Kidney glomerular epithelial cell (primary cell): ENCODE results near the gene LGR5.
"Not testable (repeated sequence)": the region's sequence is repeated elsewhere in the genome, so short reads cannot be mapped to it uniquely, and the experiment has no call there.

ENCODE experiments used
- DNase-seq: peaks from one replicate; lab custom pipeline; 2025; lab: John Stamatoyannopoulos, UW

LGR5 gene

DNA sequence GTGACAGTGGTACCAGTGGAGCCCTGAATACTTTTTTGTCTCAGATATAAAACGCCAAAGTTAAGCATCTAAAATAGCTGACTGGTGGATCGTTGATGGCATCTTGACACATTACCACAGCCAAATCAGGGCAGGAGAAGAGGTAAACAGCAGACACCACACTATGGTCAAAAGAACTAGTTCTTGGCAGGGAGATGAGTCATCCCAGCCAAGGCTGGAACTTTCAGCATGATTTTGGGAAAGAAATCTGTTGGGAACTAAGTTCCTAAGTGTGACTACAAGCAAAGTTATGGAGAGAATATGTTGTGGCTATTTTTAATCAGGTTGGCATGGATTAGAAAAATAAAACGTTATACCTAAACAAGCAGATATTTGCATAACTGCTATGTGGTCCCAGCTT lies 36.9 kb downstream of the LGR5 start:
- DNase-seq: peak; percentile 31

- no peak for DNase-seq
Measured at GRCh38 chr12:71477609-71478008, 38.0 kb downstream of the LGR5 start.

GRCh38 chr12:71478270-71478669 lies 38.7 kb downstream of the LGR5 start:
- DNase-seq: no peak

DNA sequence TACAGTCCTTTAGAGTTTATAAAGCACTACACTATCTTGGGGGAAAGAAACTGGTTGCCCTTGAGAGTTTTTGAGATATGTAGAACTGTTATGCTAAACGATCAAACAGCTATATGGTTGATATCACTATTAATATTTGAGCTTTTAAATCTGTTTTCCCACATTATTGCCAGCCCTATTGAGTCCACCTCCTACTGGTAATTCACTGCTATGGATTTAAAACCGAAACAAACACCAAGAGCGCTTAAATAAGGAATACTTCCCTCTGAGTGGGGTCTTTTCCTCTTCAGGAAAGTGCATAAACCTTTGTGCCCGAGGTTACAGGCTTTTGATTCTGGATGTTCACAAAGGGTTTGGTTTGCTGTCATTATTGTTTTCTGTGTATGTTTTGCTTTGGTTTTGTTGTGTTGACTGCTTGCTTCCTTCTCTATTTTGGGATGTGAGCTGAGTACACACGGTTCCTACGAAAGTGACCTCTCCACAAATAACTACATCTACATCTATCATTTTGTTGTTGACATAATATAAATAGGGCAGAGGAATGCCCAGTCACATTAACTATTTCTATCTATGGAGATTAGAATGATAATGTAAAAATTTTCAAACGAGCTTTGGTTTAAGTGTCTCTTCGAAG lies 44.8 kb downstream of the LGR5 start:
- no peak for DNase-seq

GRCh38 chr12:71490844-71491243 lies 51.2 kb downstream of the LGR5 start:
- not testable (repeated sequence) for DNase-seq

DNA sequence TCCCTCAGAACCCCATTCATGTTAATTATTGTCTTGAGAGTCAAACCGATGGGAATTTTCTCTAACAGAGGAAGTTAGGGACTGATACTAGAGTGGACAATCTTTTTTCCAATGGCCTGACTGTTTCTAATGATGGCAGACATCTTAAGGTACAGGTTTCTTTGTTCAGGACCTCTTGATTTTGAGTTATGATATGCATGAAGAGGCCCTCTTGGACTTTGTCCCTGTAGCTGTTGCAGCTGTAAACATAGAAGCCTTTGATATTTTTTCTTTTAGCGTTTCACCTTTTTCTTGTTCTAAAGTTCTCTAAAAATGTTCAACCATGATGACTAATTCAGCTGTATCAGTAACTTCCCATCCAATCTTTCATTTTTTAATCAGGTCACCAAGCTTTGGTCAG lies 53.0 kb downstream of the LGR5 start:
- no peak for DNase-seq

- DNase-seq: no peak
Measured at GRCh38 chr12:71499834-71500233, 60.2 kb downstream of the LGR5 start.

GRCh38 chr12:71503579-71504391 lies 64.2 kb downstream of the LGR5 start:
- no peak for DNase-seq

DNA sequence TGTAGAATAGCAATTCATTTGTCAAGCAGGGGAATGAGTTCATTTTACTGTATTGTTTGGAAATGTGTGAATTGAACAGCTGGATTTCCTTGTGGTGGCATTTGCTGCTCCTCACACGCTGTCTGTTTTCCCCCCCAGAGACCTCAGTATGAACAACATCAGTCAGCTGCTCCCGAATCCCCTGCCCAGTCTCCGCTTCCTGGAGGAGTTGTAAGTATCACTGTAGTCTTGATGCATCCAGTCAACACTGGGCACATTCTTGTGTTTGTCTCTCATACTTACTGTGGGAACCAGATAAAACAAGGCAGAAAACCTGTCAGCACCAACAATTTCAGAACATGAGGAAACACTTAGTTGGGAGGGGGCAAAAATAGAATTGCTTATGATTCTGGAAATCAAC lies 64.9 kb downstream of the LGR5 start:
- no peak for DNase-seq

GRCh38 chr12:71509705-71510104 lies 70.1 kb downstream of the LGR5 start:
- no peak for DNase-seq

DNA sequence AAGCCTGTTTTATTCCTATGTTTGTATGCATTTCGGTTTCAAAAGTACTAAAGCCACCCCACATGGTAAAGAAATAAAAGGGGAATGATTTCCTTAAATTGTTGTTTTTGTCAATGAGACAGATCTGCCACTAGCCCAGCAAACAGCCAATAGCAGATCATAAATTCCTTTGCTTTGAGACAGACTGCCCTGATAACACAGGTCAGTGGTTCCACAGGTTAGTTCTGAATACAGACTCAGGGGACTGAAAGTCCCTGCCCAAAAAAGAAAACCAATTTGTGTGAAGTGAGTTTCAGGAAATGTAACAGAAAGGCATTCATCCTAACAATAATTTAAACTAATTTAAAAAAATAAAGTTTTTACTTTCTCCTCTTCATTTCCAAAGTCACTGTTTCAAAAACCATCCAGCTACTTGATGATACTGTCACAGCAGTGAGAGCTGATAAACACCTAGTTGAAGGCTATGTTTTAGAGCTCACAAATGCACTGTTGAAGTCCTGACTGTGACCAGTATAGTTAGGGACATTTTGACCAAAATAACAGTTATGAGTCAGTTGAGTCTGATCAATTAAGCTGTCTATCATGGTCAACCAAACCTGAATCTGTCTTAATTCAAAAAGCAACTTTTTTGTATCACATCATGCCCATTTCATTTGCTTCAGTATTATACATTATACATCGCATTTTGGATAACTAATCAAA lies 77.7 kb downstream of the LGR5 start:
- no peak for DNase-seq

DNA sequence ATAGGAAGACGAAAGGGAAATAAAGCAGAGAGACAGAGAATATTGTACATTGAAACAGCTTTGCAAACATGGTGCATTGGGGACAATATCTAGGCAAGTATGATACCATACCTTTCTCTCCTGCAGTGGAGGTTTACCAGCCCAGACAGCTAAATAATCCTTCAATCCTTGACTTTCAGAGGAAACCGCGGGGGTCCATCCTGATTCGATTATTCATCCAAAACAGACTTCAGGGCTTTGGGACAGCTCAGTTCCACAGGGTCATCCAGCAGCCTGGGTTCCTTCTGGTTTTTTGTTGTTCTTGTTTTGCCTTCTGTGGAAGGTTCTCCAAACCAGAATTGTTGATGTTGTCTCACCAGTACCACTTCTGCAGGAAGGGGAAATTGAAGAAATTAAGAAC lies 81.5 kb downstream of the LGR5 start:
- no peak for DNase-seq

DNA sequence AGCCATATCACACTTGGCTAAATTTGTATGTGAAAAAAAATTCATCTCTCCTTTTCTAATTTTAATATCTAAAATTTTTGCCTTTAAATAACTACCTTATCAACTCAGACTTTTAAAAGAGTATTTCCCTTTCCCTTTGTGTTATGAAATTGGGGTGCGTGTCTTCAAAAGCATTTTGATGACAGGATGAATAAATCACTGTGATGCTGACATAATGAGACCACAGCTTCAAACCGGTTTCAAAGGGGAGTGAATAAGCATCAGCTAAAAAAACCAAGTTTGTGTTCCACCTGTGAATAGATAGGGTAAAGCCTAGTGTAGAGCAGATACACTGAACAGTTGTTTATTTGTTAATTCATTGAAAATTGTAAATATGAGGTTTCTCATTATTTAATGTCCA lies 85.0 kb downstream of the LGR5 start:
- DNase-seq: no peak

DNA sequence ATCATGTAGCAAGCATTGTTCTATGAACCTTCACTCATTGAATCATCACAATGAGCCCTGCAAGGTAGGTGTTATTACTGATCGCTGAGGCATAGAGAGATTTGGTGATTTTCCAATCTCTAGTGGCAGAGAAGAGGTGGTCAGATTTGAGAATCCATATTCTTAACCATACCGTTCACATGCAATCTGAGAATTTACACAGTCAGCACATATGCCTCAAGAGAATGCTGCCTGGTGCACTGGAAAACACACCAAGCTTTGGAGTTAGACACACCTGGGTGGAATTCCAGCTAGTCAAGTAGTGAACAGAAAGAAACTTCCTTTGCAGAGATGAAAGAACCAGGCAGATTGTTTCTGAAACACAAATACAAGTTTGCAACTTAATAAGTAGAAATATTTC lies 94.1 kb downstream of the LGR5 start:
- no peak for DNase-seq

DNA sequence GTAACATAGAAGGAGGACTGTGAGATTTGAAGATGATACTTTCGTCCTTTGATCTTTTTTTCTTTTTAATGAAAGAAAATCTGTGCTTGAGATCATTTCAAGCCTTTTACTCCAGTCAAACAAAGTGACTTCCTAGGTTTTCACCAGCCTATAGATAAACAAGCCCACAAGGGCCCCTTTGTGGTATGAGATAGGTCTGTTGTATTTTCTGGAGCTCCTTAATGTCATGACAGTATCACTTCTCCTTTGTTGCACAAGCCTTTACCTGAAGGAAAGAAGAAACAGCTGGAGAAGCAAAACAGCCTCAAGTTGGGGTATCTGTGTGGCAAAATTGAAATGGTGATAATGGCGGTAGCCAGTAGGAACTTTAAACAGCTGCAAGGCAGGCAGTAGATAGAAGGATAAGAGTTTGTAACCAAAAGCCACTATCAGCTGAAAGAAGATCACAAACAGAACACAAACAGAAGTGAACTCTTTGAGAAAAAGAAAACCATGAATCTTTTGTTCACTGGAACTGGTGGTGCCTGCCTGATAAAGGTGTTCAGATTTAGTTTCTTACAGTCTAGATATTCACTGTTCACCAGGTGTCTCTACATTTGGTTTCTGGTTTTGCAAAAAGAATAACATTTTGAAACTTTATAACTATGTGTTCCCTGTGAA lies 96.8 kb downstream of the LGR5 start:
- no peak for DNase-seq

DNA sequence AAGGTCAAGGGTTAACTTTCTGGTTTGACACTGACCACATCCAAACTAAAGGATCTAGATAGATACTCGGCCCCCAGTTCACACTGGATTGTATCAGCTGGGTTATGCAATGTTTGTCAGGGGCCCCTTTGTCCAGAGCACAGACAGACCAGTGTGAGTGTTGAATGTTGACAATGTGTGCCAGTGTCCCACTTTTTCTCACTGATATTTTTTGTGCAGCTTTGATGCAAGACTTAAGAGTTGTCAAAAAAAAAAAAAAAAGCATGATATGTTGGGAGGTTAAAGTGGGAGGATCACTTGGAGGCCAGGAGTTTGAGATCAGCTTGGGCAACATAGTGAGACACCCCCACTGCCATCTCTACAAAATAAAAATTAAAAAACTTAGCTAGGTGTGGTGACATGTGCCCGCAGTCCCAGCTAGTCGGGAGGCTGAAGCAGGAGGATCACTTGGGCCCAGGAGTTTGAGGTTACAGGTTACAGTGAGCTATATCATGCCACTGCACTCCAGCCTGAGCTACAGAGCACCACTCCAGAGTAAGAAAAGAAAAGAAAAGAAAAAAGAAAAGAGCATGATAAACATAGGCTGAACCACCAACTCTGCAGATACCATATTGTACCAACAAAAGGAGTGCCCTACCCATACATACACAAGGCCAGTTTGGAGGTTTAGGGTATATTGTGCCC lies 97.5 kb downstream of the LGR5 start:
- DNase-seq: no peak

DNA sequence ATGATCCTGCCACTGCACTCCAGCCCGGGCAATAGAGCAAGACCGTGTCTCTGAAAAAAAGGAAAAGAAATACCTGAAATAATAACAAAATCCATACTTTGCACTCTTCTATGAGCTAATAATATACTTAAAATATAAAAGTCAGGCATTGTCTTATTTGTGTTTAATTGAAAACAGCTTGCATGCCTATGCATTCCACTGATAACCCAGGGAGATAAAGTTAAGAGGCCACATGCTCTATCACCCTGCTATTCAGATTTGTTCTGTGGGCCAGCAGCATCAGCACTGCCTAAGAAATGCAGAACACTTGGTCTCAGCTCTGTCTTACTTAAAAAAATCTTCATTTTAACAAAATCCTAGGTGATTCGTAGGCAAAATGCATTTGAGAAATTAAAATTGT lies 99.2 kb downstream of the LGR5 start:
- DNase-seq: no peak

GRCh38 chr12:71541583-71541982 lies 102.0 kb downstream of the LGR5 start:
- DNase-seq: no peak

DNA sequence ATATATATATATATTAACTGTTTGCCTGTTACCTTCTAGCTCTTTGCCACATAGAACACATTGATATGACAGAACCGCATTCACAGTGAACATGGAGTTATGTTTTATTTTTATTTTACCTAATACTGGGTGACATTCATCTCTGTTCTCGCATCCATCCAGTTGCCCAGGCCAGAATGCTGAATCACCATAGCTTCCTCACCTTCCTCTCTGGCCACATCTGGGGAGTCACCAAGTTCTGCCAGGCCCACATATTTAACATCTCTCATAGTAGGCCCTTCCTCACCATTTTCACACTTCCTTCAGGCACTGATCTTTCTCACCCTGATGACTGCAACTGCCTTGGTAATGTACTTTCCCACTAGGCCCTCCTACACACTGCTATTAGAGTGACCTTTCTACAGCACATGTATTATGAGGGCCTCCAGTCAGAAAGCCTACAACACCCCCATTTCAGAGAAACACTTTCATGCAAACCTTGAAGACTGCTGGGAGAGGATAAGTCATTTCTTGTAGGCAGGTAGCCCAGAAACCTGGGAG lies 106.8 kb downstream of the LGR5 start:
- no peak for DNase-seq

GRCh38 chr12:71548893-71549292 lies 109.3 kb downstream of the LGR5 start:
- no peak for DNase-seq

DNA sequence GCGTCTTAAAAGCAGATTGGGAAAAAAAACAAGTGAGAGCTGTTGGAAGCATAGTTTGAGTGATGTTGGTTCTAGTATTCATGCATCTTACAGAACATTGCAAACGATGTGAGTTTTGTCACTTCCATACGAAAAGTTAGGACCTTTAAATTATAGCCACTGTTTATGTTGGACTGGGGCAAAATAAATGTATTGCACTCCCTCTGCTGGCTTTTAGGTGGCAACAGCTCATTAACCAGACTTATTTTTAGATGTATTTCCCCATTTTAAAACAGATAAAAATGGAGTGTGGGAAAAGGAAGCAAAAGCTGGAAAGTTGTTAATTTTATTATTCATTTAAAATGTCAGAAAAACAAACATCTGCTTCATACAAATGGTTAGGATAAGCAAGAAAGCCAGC lies 111.9 kb downstream of the LGR5 start:
- DNase-seq: peak; percentile 42
